Dedifferentiated amniotic fluid mesenchymal stem cell (primary cell): ENCODE data around the gene SRSF10.
A peak's percentile ranks its signal among the peaks of the same experiment; 100 is the strongest.
"Not testable (repeated sequence)": the region's sequence is repeated elsewhere in the genome, so short reads cannot be mapped to it uniquely, and the experiment has no call there.

Experiments
- DNase-seq: peaks from one replicate; pipeline ENCODE4 v3.0.0-alpha.2; 2016; ENCODE audit errors: extremely low spot score

SRSF10 gene

GRCh38 chr1:23958810-23959460 is 21.2 kb downstream of the SRSF10 start:
- DNase-seq = peak; percentile 76

GRCh38 chr1:23958040-23958809 is 21.9 kb downstream of the SRSF10 start:
- DNase-seq = not testable (repeated sequence)

GRCh38 chr1:23957096-23957495 is 23.0 kb downstream of the SRSF10 start:
- DNase-seq = no peak

- no peak for DNase-seq
These were observed 27.1 kb downstream of the SRSF10 start for GRCh38 chr1:23953020-23953419.

GRCh38 chr1:23947366-23947765 is 32.8 kb downstream of the SRSF10 start:
- no peak for DNase-seq

GRCh38 chr1:23936481-23937176 is 43.5 kb downstream of the SRSF10 start:
- DNase-seq = no peak

- no peak for DNase-seq
These were observed 48.6 kb downstream of the SRSF10 start for GRCh38 chr1:23931491-23931880.

- peak; percentile 83 for DNase-seq
These were observed 49.2 kb downstream of the SRSF10 start for GRCh38 chr1:23930861-23931490.

- no peak for DNase-seq
These were observed 49.9 kb downstream of the SRSF10 start for GRCh38 chr1:23930270-23930669.

- no peak for DNase-seq
These were observed 51.3 kb downstream of the SRSF10 start for GRCh38 chr1:23928789-23929188.

GRCh38 chr1:23927097-23927496 is 53.0 kb downstream of the SRSF10 start:
- DNase-seq = no peak

- DNase-seq = no peak
These were observed 54.8 kb downstream of the SRSF10 start for GRCh38 chr1:23925279-23925678.

- no peak for DNase-seq
These were observed 55.5 kb downstream of the SRSF10 start for GRCh38 chr1:23924601-23925000.

GRCh38 chr1:23923592-23924499 is 56.3 kb downstream of the SRSF10 start:
- no peak for DNase-seq

GRCh38 chr1:23922321-23922943 is 57.7 kb downstream of the SRSF10 start:
- DNase-seq = no peak

GRCh38 chr1:23916209-23917131 is 63.7 kb downstream of the SRSF10 start:
- peak; percentile 54 for DNase-seq

- DNase-seq = no peak
These were observed 64.7 kb downstream of the SRSF10 start for GRCh38 chr1:23915466-23915865.

- no peak for DNase-seq
These were observed 65.2 kb downstream of the SRSF10 start for GRCh38 chr1:23914921-23915320.
